ENCODE measurements around the gene HEXIM1. TPM values are rescaled to one million over a fixed set of nuclear protein-coding genes. Genes with fewer than 3 reads are reported as not detected.
A peak's percentile ranks its signal among the peaks of the same experiment; 100 is the strongest.

HEXIM1 gene
- total and polyA plus RNA-seq, 11 donors, result 11.9 to 28.7 (median 21.6) TPM

- Histone ChIP-seq H3K27ac (no peak overlapping the region), H3K4me3 (no peak overlapping the region), H3K36me3 (peaks cover 0 to 10% (median 0%) of the 10 kb centered on the region in 9 donors), H3K9me3 (no peaks in the 10 kb centered on the region), H3K4me1 (peaks cover 0 to 28% (median 16%) of the 10 kb centered on the region in 12 donors), H3K27me3 (no peaks in the 10 kb centered on the region)
- no peak for ATAC-seq
- WGBS, 4 donors, result 86 to 90% (median 88%) methylated on average over 14 of the region's 14 CpGs
- intact Hi-C loops (cut with DNase I), result loop anchor here in 4 of 10 donors (5.0 to 10.0 kb wide), 4 partner anchors 84 to 364 kb away; partner anchors contain the start of gene DCAKD (in 1 of the 4)
- TF ChIP-seq CTCF (IDR thresholded peaks at IDR 0.05) (no peak), POLR2A (IDR thresholded peaks at IDR 0.05) (no peak)
- peak in 2 of 5 donors; percentile 11 to 39 for DNase-seq
Measured at GRCh38 chr17:45138911-45139532, 9.3 kb upstream of the HEXIM1 start.

GRCh38 chr17:45139533-45139920 is 8.7 kb upstream of the HEXIM1 start:
- no peaks in the 10 kb centered on the region for H3K9me3 ChIP-seq
- DNase-seq (peak in 1 of 5 donors; percentile 16), ATAC-seq (no peak)
- TF ChIP-seq POLR2A (IDR thresholded peaks at IDR 0.05) (no peak), CTCF (IDR thresholded peaks at IDR 0.05) (no peak)
- no peaks in the 10 kb centered on the region for H3K27me3 ChIP-seq
- H3K27ac ChIP-seq, result no peak overlapping the region
- peaks cover 0 to 10% (median 0%) of the 10 kb centered on the region in 9 donors for H3K36me3 ChIP-seq
- intact Hi-C loops (cut with DNase I), result loop anchor here in 4 of 10 donors (5.0 to 10.0 kb wide), 4 partner anchors 85 to 365 kb away; partner anchors contain the start of gene DCAKD (in 1 of the 4)
- H3K4me3 ChIP-seq, result no peak overlapping the region
- peaks cover 0 to 33% (median 20%) of the 10 kb centered on the region in 12 donors for H3K4me1 ChIP-seq
- WGBS, 4 donors, result 87 to 93% (median 88%) methylated on average over 4 of the region's 4 CpGs

GRCh38 chr17:45143094-45143670 is 5.1 kb upstream of the HEXIM1 start:
- Histone ChIP-seq H3K36me3 (peaks cover 0 to 6% (median 0%) of the 10 kb centered on the region in 9 donors), H3K27me3 (no peaks in the 10 kb centered on the region), H3K9me3 (no peaks in the 10 kb centered on the region), H3K27ac (peak overlapping the region; percentile 87 to 99 (median 92)), H3K4me3 (peak overlapping the region in 9 of 12 donors; percentile 47 to 65 (median 56)), H3K4me1 (peaks cover 0 to 42% (median 24%) of the 10 kb centered on the region in 12 donors)
- peak in 1 of 5 donors; percentile 38 for DNase-seq
- intact Hi-C loops (cut with DNase I), result no loop called here
- no peak for TF ChIP-seq POLR2A (IDR thresholded peaks at IDR 0.05)
- 70 to 79% (median 73%) methylated on average over 8 to 13 of the region's 13 CpGs for WGBS, 4 donors
- no peak for ATAC-seq

- peak; percentile 89 to 95 (median 91) for DNase-seq
- 21 to 32% (median 24%) methylated on average over 17 to 21 of the region's 21 CpGs for WGBS, 4 donors
- intact Hi-C loops (cut with DNase I), result no loop called here
- ATAC-seq, result peak in 3 of 4 donors; percentile 2 to 26 (median 21)
- H3K4me3 ChIP-seq, result peak overlapping the region; percentile 26 to 65 (median 54)
- TF ChIP-seq CTCF (IDR thresholded peaks at IDR 0.05), result no peak
- peak in 1 of 2 donors; percentile 17 for TF ChIP-seq POLR2A (IDR thresholded peaks at IDR 0.05)
- H3K9me3 ChIP-seq, result no peaks in the 10 kb centered on the region
- H3K36me3 ChIP-seq, result peaks cover 0 to 4% (median 0%) of the 10 kb centered on the region in 9 donors
- no peaks in the 10 kb centered on the region for H3K27me3 ChIP-seq
- peaks cover 0 to 42% (median 24%) of the 10 kb centered on the region in 12 donors for H3K4me1 ChIP-seq
- peak overlapping the region; percentile 87 to 99 (median 92) for H3K27ac ChIP-seq
Measured at GRCh38 chr17:45143767-45144198, 4.5 kb upstream of the HEXIM1 start.

Data from heart left ventricle (tissue), 16 donors.